Activated T-cell treated with anti-CD3 and anti-CD28 coated beads, Interleukin-2, amount 50 U/mL, for 72 hours (primary cell): ENCODE results near the gene NKAIN4. TPM values are rescaled to one million over a fixed set of nuclear protein-coding genes. Genes with fewer than 3 reads are reported as not detected.
A peak's percentile ranks its signal among the peaks of the same experiment; 100 is the strongest.

ENCODE experiments used
- ATAC-seq, 2 donors: fragments of 150-1000 bp; cut with Tn5 transposase; replicated peaks in 1 of 2; 2 replicates each; pipeline ENCODE4 v1.10.0; 2021; ENCODE audit warnings: moderate library complexity in 2 of 2, mild to moderate bottlenecking in 1 of 2
- DNase-seq, 2 donors: peaks; one replicate each; pipeline ENCODE4 v3.0.0; 2021 to 2022; ENCODE audit warnings: mixed read lengths in 1 of 2
- H3K27ac Mint-ChIP-seq: one replicate; pipeline ENCODE4 v1.8.0; 2022; ENCODE audit warnings: mild to moderate bottlenecking, moderate library complexity, mixed read lengths
- H3K27me3 Mint-ChIP-seq: one replicate; pipeline ENCODE4 v1.8.0; 2022; ENCODE audit warnings: low read depth, mixed read lengths
- H3K36me3 Mint-ChIP-seq, 2 donors: one replicate each; pipeline ENCODE4 v1.8.0; 2022; ENCODE audit warnings: mixed read lengths in 2 of 2, mild to moderate bottlenecking in 1 of 2; ENCODE audit not compliant: insufficient read depth in 2 of 2
- H3K4me1 Mint-ChIP-seq: one replicate; pipeline ENCODE4 v1.8.0; 2022; ENCODE audit warnings: low read depth, mixed read lengths
- H3K4me3 Mint-ChIP-seq, 2 donors: one replicate each; pipeline ENCODE4 v1.8.0; 2022; ENCODE audit warnings: mild to moderate bottlenecking in 2 of 2, mixed read lengths in 2 of 2, moderate library complexity in 2 of 2
- H3K9me3 Mint-ChIP-seq, 2 donors: one replicate each; pipeline ENCODE4 v1.8.0; 2022; ENCODE audit warnings: mixed read lengths in 2 of 2
- total RNA-seq, 2 donors: library from RNA; stranded (reverse); gene quantifications; one replicate each; pipeline ENCODE4 v1.2.3, GENCODE V29; 2022

Gene NKAIN4
- total RNA-seq, 2 donors from 2014 or later, result not detected

GRCh38 chr20:63267691-63268090 is 13.4 kb upstream of the NKAIN4 start:
- no peak for ATAC-seq
- no peaks in the 10 kb centered on the region for H3K9me3 Mint-ChIP-seq
- H3K36me3 Mint-ChIP-seq, result no peaks in the 10 kb centered on the region
- H3K27ac Mint-ChIP-seq, result no peak overlapping the region
- no peak for DNase-seq
- H3K4me3 Mint-ChIP-seq, result no peak overlapping the region
- H3K4me1 Mint-ChIP-seq, result peaks cover 13% of the 10 kb centered on the region
- H3K27me3 Mint-ChIP-seq, result peaks cover 13% of the 10 kb centered on the region

GRCh38 chr20:63265891-63266515 is 11.7 kb upstream of the NKAIN4 start:
- Mint-ChIP-seq H3K4me1 (peaks cover 5% of the 10 kb centered on the region), H3K9me3 (no peaks in the 10 kb centered on the region), H3K27ac (no peak overlapping the region), H3K27me3 (peaks cover 19% of the 10 kb centered on the region), H3K4me3 (no peak overlapping the region), H3K36me3 (no peaks in the 10 kb centered on the region)
- no peak for DNase-seq
- ATAC-seq, result no peak

GRCh38 chr20:63264519-63264918 is 10.3 kb upstream of the NKAIN4 start:
- DNase-seq, result no peak
- no peaks in the 10 kb centered on the region for H3K9me3 Mint-ChIP-seq
- H3K4me3 Mint-ChIP-seq, result no peak overlapping the region
- H3K27me3 Mint-ChIP-seq, result peaks cover 19% of the 10 kb centered on the region
- no peaks in the 10 kb centered on the region for H3K36me3 Mint-ChIP-seq
- H3K27ac Mint-ChIP-seq, result no peak overlapping the region
- ATAC-seq, result peak; percentile 32 to 40
- peaks cover 5% of the 10 kb centered on the region for H3K4me1 Mint-ChIP-seq

GRCh38 chr20:63264000-63264399 is 9.7 kb upstream of the NKAIN4 start:
- H3K4me3 Mint-ChIP-seq, result no peak overlapping the region
- H3K27me3 Mint-ChIP-seq, result peaks cover 19% of the 10 kb centered on the region
- ATAC-seq (no peak), DNase-seq (no peak)
- no peak overlapping the region for H3K27ac Mint-ChIP-seq
- H3K9me3 Mint-ChIP-seq, result no peaks in the 10 kb centered on the region
- no peaks in the 10 kb centered on the region for H3K36me3 Mint-ChIP-seq
- peaks cover 5% of the 10 kb centered on the region for H3K4me1 Mint-ChIP-seq

GRCh38 chr20:63262836-63263235 is 8.6 kb upstream of the NKAIN4 start:
- DNase-seq, result no peak
- H3K4me1 Mint-ChIP-seq, result peaks cover 5% of the 10 kb centered on the region
- H3K36me3 Mint-ChIP-seq, result no peaks in the 10 kb centered on the region
- no peaks in the 10 kb centered on the region for H3K9me3 Mint-ChIP-seq
- no peak overlapping the region for H3K4me3 Mint-ChIP-seq
- ATAC-seq, result no peak
- peaks cover 20% of the 10 kb centered on the region for H3K27me3 Mint-ChIP-seq
- no peak overlapping the region for H3K27ac Mint-ChIP-seq

- no peak for ATAC-seq
- Mint-ChIP-seq H3K27me3 (peaks cover 29% of the 10 kb centered on the region), H3K4me1 (peaks cover 5% of the 10 kb centered on the region), H3K4me3 (peak overlapping the region in 1 of 2 donors; percentile 50), H3K27ac (no peak overlapping the region), H3K9me3 (no peaks in the 10 kb centered on the region), H3K36me3 (no peaks in the 10 kb centered on the region)
- DNase-seq, result no peak
These were observed 7.7 kb upstream of the NKAIN4 start for GRCh38 chr20:63261795-63262528.

GRCh38 chr20:63261060-63261794 is 7.0 kb upstream of the NKAIN4 start:
- Mint-ChIP-seq H3K36me3 (no peaks in the 10 kb centered on the region), H3K9me3 (no peaks in the 10 kb centered on the region), H3K4me3 (no peak overlapping the region), H3K4me1 (peaks cover 5% of the 10 kb centered on the region), H3K27me3 (peaks cover 36% of the 10 kb centered on the region), H3K27ac (no peak overlapping the region)
- DNase-seq (no peak), ATAC-seq (no peak)

GRCh38 chr20:63260521-63260920 is 6.3 kb upstream of the NKAIN4 start:
- no peaks in the 10 kb centered on the region for H3K9me3 Mint-ChIP-seq
- peaks cover 5% of the 10 kb centered on the region for H3K4me1 Mint-ChIP-seq
- H3K27me3 Mint-ChIP-seq, result peaks cover 43% of the 10 kb centered on the region
- H3K4me3 Mint-ChIP-seq, result no peak overlapping the region
- H3K27ac Mint-ChIP-seq, result no peak overlapping the region
- no peaks in the 10 kb centered on the region for H3K36me3 Mint-ChIP-seq
- DNase-seq (no peak), ATAC-seq (no peak)

GRCh38 chr20:63259734-63260460 is 5.6 kb upstream of the NKAIN4 start:
- Mint-ChIP-seq H3K36me3 (no peaks in the 10 kb centered on the region), H3K27me3 (peaks cover 50% of the 10 kb centered on the region), H3K4me1 (peaks cover 5% of the 10 kb centered on the region), H3K27ac (no peak overlapping the region), H3K9me3 (no peaks in the 10 kb centered on the region), H3K4me3 (no peak overlapping the region)
- ATAC-seq (no peak), DNase-seq (no peak)

GRCh38 chr20:63258781-63259180 is 4.5 kb upstream of the NKAIN4 start:
- ATAC-seq, result no peak
- no peaks in the 10 kb centered on the region for H3K9me3 Mint-ChIP-seq
- no peaks in the 10 kb centered on the region for H3K36me3 Mint-ChIP-seq
- H3K27me3 Mint-ChIP-seq, result peaks cover 48% of the 10 kb centered on the region
- H3K4me3 Mint-ChIP-seq, result no peak overlapping the region
- H3K27ac Mint-ChIP-seq, result no peak overlapping the region
- DNase-seq, result no peak
- H3K4me1 Mint-ChIP-seq, result no peaks in the 10 kb centered on the region

GRCh38 chr20:63257629-63258028 is 3.4 kb upstream of the NKAIN4 start:
- Mint-ChIP-seq H3K27me3 (peaks cover 48% of the 10 kb centered on the region), H3K27ac (no peak overlapping the region), H3K4me3 (no peak overlapping the region), H3K9me3 (no peaks in the 10 kb centered on the region), H3K4me1 (peaks cover 6% of the 10 kb centered on the region), H3K36me3 (no peaks in the 10 kb centered on the region)
- ATAC-seq, result no peak
- DNase-seq, result no peak

GRCh38 chr20:63256954-63257353 is 2.7 kb upstream of the NKAIN4 start:
- H3K9me3 Mint-ChIP-seq, result no peaks in the 10 kb centered on the region
- no peaks in the 10 kb centered on the region for H3K36me3 Mint-ChIP-seq
- no peak for ATAC-seq
- H3K27me3 Mint-ChIP-seq, result peaks cover 46% of the 10 kb centered on the region
- H3K4me1 Mint-ChIP-seq, result peaks cover 6% of the 10 kb centered on the region
- no peak overlapping the region for H3K27ac Mint-ChIP-seq
- H3K4me3 Mint-ChIP-seq, result no peak overlapping the region
- DNase-seq, result no peak
